Right kidney (tissue), 1 donor: ENCODE measurements around the gene TRIM40.

ENCODE experiments used
- DNase-seq: peaks from one replicate; pipeline ENCODE4 v3.0.0-alpha.2; 2016

Gene TRIM40

GRCh38 chr6:30149234-30149633 lies 13.3 kb downstream of the TRIM40 start:
- DNase-seq, result no peak

GRCh38 chr6:30149858-30150550 lies 14.1 kb downstream of the TRIM40 start:
- DNase-seq, result no peak

GRCh38 chr6:30150671-30151395 lies 14.9 kb downstream of the TRIM40 start:
- DNase-seq, result no peak

GRCh38 chr6:30151580-30151979 lies 15.6 kb downstream of the TRIM40 start:
- DNase-seq, result no peak

GRCh38 chr6:30152016-30152673 lies 16.2 kb downstream of the TRIM40 start:
- no peak for DNase-seq

- no peak for DNase-seq
These were observed 17.1 kb downstream of the TRIM40 start for GRCh38 chr6:30152910-30153610.

GRCh38 chr6:30154061-30154460 lies 18.1 kb downstream of the TRIM40 start:
- DNase-seq, result no peak

- no peak for DNase-seq
These were observed 19.0 kb downstream of the TRIM40 start for GRCh38 chr6:30154709-30155519.

GRCh38 chr6:30155520-30156261 lies 19.8 kb downstream of the TRIM40 start:
- DNase-seq, result no peak

GRCh38 chr6:30156262-30156599 lies 20.3 kb downstream of the TRIM40 start:
- DNase-seq, result no peak

GRCh38 chr6:30156774-30157173 lies 20.8 kb downstream of the TRIM40 start:
- no peak for DNase-seq

- DNase-seq, result no peak
These were observed 21.6 kb downstream of the TRIM40 start for GRCh38 chr6:30157581-30157980.

GRCh38 chr6:30157999-30158398 lies 22.1 kb downstream of the TRIM40 start:
- DNase-seq, result no peak

- DNase-seq, result no peak
These were observed 22.6 kb downstream of the TRIM40 start for GRCh38 chr6:30158475-30159040.

GRCh38 chr6:30160008-30160784 lies 24.3 kb downstream of the TRIM40 start:
- DNase-seq, result no peak

- DNase-seq, result no peak
These were observed 25.0 kb downstream of the TRIM40 start, which contains the start of gene TRIM10 for GRCh38 chr6:30160785-30161531. TSS of gene TRIM10 (minus strand) at chr6:30161211. CDS start at chr6:30160858, 353 bp downstream.

- no peak for DNase-seq
These were observed 26.5 kb downstream of the TRIM40 start for GRCh38 chr6:30162265-30163089.
